SU-DHL-6 (cell line): ENCODE results near the gene FBXO2.

Source experiments
- H2AFZ ChIP-seq: fragments of 200-600 bp; sonication (generic); 2 replicates; pipeline ENCODE4 v1.6.1; 2014; ENCODE audit warnings: low read depth, mild to moderate bottlenecking, moderate library complexity, mixed read lengths, antibody characterized with exemption, low read length; ENCODE audit not compliant: severe bottlenecking
- H3F3A ChIP-seq: fragments of 200-600 bp; shearing (Covaris generic); 2 replicates; pipeline ENCODE4 v1.6.0; 2016; ENCODE audit warnings: antibody characterized with exemption, mild to moderate bottlenecking; ENCODE audit not compliant: insufficient read depth
- H3K27ac ChIP-seq: fragments of 200-600 bp; sonication (generic); 2 replicates; pipeline ENCODE4 v1.5.1; 2016; ENCODE audit warnings: low read depth, mild to moderate bottlenecking, low read length, moderate library complexity, mixed read lengths
- H3K27me3 ChIP-seq: fragments of 200-600 bp; sonication (generic), shearing (Covaris generic); 2 replicates; pipeline ENCODE4 v1.6.0; 2014; ENCODE audit warnings: mild to moderate bottlenecking, low read length
- H3K36me3 ChIP-seq: fragments of 200-600 bp; sonication (generic); 2 replicates; pipeline ENCODE4 v1.6.1; 2014; ENCODE audit warnings: mild to moderate bottlenecking, low read length, mixed read lengths
- H3K4me2 ChIP-seq: fragments of 300-600, 200-600 bp; shearing (Covaris generic), sonication (generic); 2 replicates; pipeline ENCODE4 v1.6.0; 2014; ENCODE audit warnings: low read length, low read depth, mild to moderate bottlenecking; ENCODE audit not compliant: poor library complexity, severe bottlenecking
- H3K4me3 ChIP-seq: fragments of 200-600 bp; sonication (generic); 2 replicates; pipeline ENCODE4 v1.5.1; 2014; ENCODE audit warnings: antibody characterized with exemption, low read length, mild to moderate bottlenecking, mixed read lengths; ENCODE audit not compliant: insufficient read depth, poor library complexity, severe bottlenecking
- H3K79me2 ChIP-seq: fragments of 200-600 bp; sonication (generic); 2 replicates; pipeline ENCODE4 v1.6.1; 2014; ENCODE audit warnings: mild to moderate bottlenecking, low read length, moderate library complexity; ENCODE audit not compliant: insufficient read depth
- H3K9ac ChIP-seq: fragments of 200-600 bp; sonication (generic); 2 replicates; pipeline ENCODE4 v1.7.0; 2014; ENCODE audit warnings: mild to moderate bottlenecking, low read length
- H3K9me2 ChIP-seq: fragments of 200-600 bp; sonication (generic); replicated peaks from 2 replicates; pipeline ENCODE4 v1.6.1; 2014; ENCODE audit warnings: low read length; ENCODE audit not compliant: insufficient read depth
- H3K9me3 ChIP-seq: fragments of 200-600 bp; sonication (generic); 2 replicates; pipeline ENCODE4 v1.6.1; 2014; ENCODE audit warnings: low read length, mixed read lengths; ENCODE audit not compliant: insufficient read depth
- H4K20me1 ChIP-seq: fragments of 200-600 bp; sonication (generic); 2 replicates; pipeline ENCODE4 v1.6.1; 2014; ENCODE audit warnings: low read depth, mild to moderate bottlenecking, antibody characterized with exemption, low read length, moderate library complexity, mixed read lengths
- CTCF ChIP-seq: fragments of 200-600 bp; sonication (generic); IDR thresholded peaks from one replicate; pipeline ENCODE4 v1.5.1; 2017; ENCODE audit warnings: antibody characterized with exemption, mild to moderate bottlenecking, low read length, moderate library complexity; ENCODE audit not compliant: insufficient read depth, poor library complexity, severe bottlenecking
- EZH2phosphoT487 ChIP-seq: fragments of 200-600 bp; sonication (generic), shearing (Covaris generic); conservative IDR thresholded peaks from 2 replicates; pipeline ENCODE4 v1.6.1; 2018; ENCODE audit warnings: mild to moderate bottlenecking, antibody characterized with exemption, low read length, moderate library complexity, mixed read lengths

Gene FBXO2

GRCh38 chr1:11701551-11701961 is 47.3 kb upstream of the FBXO2 start:
- H2AFZ ChIP-seq, result no peak overlapping the region
- H3K79me2 ChIP-seq, result no peaks in the 10 kb centered on the region
- H3K4me2 ChIP-seq, result no peak overlapping the region
- H4K20me1 ChIP-seq, result no peaks in the 10 kb centered on the region
- no peaks in the 10 kb centered on the region for H3K9me2 ChIP-seq
- H3K36me3 ChIP-seq, result no peaks in the 10 kb centered on the region
- TF ChIP-seq EZH2phosphoT487 (no peak), CTCF (no peak)
- no peak overlapping the region for H3K27ac ChIP-seq
- no peaks in the 10 kb centered on the region for H3K9me3 ChIP-seq
- H3K27me3 ChIP-seq, result no peaks in the 10 kb centered on the region
- no peak overlapping the region for H3K4me3 ChIP-seq
- no peak overlapping the region for H3K9ac ChIP-seq
- no peaks in the 10 kb centered on the region for H3F3A ChIP-seq

- Histone ChIP-seq H3K27ac (no peak overlapping the region), H4K20me1 (no peaks in the 10 kb centered on the region), H3F3A (no peaks in the 10 kb centered on the region), H3K9me2 (no peaks in the 10 kb centered on the region), H3K9me3 (no peaks in the 10 kb centered on the region), H3K27me3 (no peaks in the 10 kb centered on the region), H3K36me3 (no peaks in the 10 kb centered on the region), H2AFZ (no peak overlapping the region), H3K4me3 (no peak overlapping the region), H3K4me2 (no peak overlapping the region), H3K79me2 (no peaks in the 10 kb centered on the region), H3K9ac (no peak overlapping the region)
- TF ChIP-seq CTCF, result no peak
Observed at GRCh38 chr1:11700601-11701467, 46.6 kb upstream of the FBXO2 start.

- no peak overlapping the region for H3K27ac ChIP-seq
- H3K9ac ChIP-seq, result no peak overlapping the region
- H3K36me3 ChIP-seq, result no peaks in the 10 kb centered on the region
- H3F3A ChIP-seq, result no peaks in the 10 kb centered on the region
- H3K9me3 ChIP-seq, result no peaks in the 10 kb centered on the region
- no peak overlapping the region for H3K4me3 ChIP-seq
- no peak for TF ChIP-seq CTCF
- no peak for TF ChIP-seq EZH2phosphoT487
- no peak overlapping the region for H2AFZ ChIP-seq
- H3K27me3 ChIP-seq, result no peaks in the 10 kb centered on the region
- no peaks in the 10 kb centered on the region for H4K20me1 ChIP-seq
- H3K9me2 ChIP-seq, result no peaks in the 10 kb centered on the region
- H3K79me2 ChIP-seq, result no peaks in the 10 kb centered on the region
- no peak overlapping the region for H3K4me2 ChIP-seq
Observed at GRCh38 chr1:11697893-11698210, 43.6 kb upstream of the FBXO2 start.
